HepG2 (cell line): Measurements from ENCODE around the gene DUS3L. TPM values are rescaled to one million over a fixed set of nuclear protein-coding genes. Genes with fewer than 3 reads are reported as not detected.

Experiments used
- GLI4 ChIP-seq: sonication (generic); formaldehyde crosslinking; IDR thresholded peaks from 2 replicates; pipeline ENCODE4 v1.5.1; 2020; ENCODE audit warnings: missing genetic modification reagents, mild to moderate bottlenecking, moderate library complexity, borderline replicate concordance
- KDM3A ChIP-seq: IDR thresholded peaks from 2 replicates; pipeline ENCODE4 v1.6.1; 2018; ENCODE audit warnings: low read depth, missing compliant biosample characterization
- NRL ChIP-seq: sonication (generic); formaldehyde crosslinking; IDR thresholded peaks from 2 replicates; pipeline ENCODE4 v1.5.0; 2020; ENCODE audit warnings: missing genetic modification reagents, mild to moderate bottlenecking, moderate library complexity, borderline replicate concordance
- REL ChIP-seq: sonication (generic); formaldehyde crosslinking; conservative IDR thresholded peaks from 2 replicates; pipeline ENCODE4 v1.8.0; 2022; ENCODE audit warnings: mild to moderate bottlenecking, missing genetic modification reagents, moderate library complexity
- SETDB1 ChIP-seq: sonication (generic); formaldehyde crosslinking; IDR thresholded peaks from 2 replicates; pipeline ENCODE4 v1.5.1; 2020; ENCODE audit warnings: missing genetic modification reagents, mild to moderate bottlenecking, borderline replicate concordance
- SP1 ChIP-seq, 2 experiments: fragments of 450-650 bp in 1 of 2; sonication (generic) in 1 of 2; formaldehyde crosslinking in 1 of 2; IDR thresholded peaks; 2 replicates each; pipeline versions ENCODE4 v1.4.0 to v1.6.1; 2016 to 2020; ENCODE audit warnings: missing genetic modification reagents in 1 of 2
- ZBTB8A ChIP-seq: sonication (generic); formaldehyde crosslinking; IDR thresholded peaks from 2 replicates; pipeline ENCODE4 v1.4.0; 2020; ENCODE audit warnings: mild to moderate bottlenecking, low read depth, missing genetic modification reagents, borderline replicate concordance
- ZNF121 ChIP-seq: sonication (generic); formaldehyde crosslinking; IDR thresholded peaks from 2 replicates; pipeline ENCODE4 v1.5.0; 2020; ENCODE audit warnings: mild to moderate bottlenecking, missing genetic modification reagents
- ZNF230 ChIP-seq: sonication (generic); formaldehyde crosslinking; IDR thresholded peaks from 2 replicates; pipeline ENCODE4 v1.4.0; 2020; ENCODE audit warnings: mild to moderate bottlenecking, missing genetic modification reagents
- ZNF30 ChIP-seq: sonication (generic); formaldehyde crosslinking; IDR thresholded peaks from 2 replicates; pipeline ENCODE4 v1.5.0; 2020; ENCODE audit warnings: mild to moderate bottlenecking, missing genetic modification reagents
- polyA plus RNA-seq, 8 experiments: library from polyadenylated mRNA; depleted of rRNA in 3 of 8; stranded (reverse) in 7 of 8; unstranded in 1 of 8; fragments of >200 nt; fragmentation: Illumina TruSeq in 4 of 8; extraction: Trizol in 4 of 8; gene quantifications; 2 replicates each; pipeline versions ENCODE4 v1.2.1 to v1.2.3, GENCODE V29; 2011 to 2016; ENCODE audit warnings: low read depth in 4 of 8, missing spikeins in 1 of 8, mixed read lengths in 1 of 8; ENCODE audit not compliant: insufficient read depth in 1 of 8
- total RNA-seq, 5 experiments: library from RNA; depleted of rRNA; stranded (reverse); fragments of >200 nt; fragmentation: Illumina TruSeq; extraction: Trizol; gene quantifications; 2 replicates each; pipeline ENCODE4 v1.2.3, GENCODE V29; 2016; ENCODE audit warnings: low read depth in 1 of 5
- TF ChIP-seq, protein P1 (sequence below): sonication (generic); formaldehyde crosslinking; IDR thresholded peaks from 2 replicates; pipeline ENCODE4 v1.4.0; 2020; ENCODE audit warnings: missing genetic modification reagents
- TF ChIP-seq, protein P2 (sequence below): sonication (generic); formaldehyde crosslinking; IDR thresholded peaks from 2 replicates; pipeline ENCODE4 v1.4.0; 2020; ENCODE audit warnings: missing genetic modification reagents, borderline replicate concordance
- TF ChIP-seq, protein P3 (sequence below): sonication (generic); formaldehyde crosslinking; IDR thresholded peaks from 2 replicates; pipeline ENCODE4 v1.4.0; 2020; ENCODE audit warnings: missing genetic modification reagents
- TF ChIP-seq, protein P4 (sequence below): IDR thresholded peaks from 2 replicates; pipeline ENCODE4 v1.6.1; 2016
- TF ChIP-seq, protein P5 (sequence below): sonication (generic); formaldehyde crosslinking; IDR thresholded peaks from 2 replicates; pipeline ENCODE4 v1.4.0; 2020; ENCODE audit warnings: missing genetic modification reagents; ENCODE audit errors: not compliant biosample characterization

Gene DUS3L
- total and polyA plus RNA-seq, 2 of the 13 experiments (the other 11 are each of a cell fraction or from before 2014, with no cell fraction given): 13.3 to 25.1 TPM

DNA sequence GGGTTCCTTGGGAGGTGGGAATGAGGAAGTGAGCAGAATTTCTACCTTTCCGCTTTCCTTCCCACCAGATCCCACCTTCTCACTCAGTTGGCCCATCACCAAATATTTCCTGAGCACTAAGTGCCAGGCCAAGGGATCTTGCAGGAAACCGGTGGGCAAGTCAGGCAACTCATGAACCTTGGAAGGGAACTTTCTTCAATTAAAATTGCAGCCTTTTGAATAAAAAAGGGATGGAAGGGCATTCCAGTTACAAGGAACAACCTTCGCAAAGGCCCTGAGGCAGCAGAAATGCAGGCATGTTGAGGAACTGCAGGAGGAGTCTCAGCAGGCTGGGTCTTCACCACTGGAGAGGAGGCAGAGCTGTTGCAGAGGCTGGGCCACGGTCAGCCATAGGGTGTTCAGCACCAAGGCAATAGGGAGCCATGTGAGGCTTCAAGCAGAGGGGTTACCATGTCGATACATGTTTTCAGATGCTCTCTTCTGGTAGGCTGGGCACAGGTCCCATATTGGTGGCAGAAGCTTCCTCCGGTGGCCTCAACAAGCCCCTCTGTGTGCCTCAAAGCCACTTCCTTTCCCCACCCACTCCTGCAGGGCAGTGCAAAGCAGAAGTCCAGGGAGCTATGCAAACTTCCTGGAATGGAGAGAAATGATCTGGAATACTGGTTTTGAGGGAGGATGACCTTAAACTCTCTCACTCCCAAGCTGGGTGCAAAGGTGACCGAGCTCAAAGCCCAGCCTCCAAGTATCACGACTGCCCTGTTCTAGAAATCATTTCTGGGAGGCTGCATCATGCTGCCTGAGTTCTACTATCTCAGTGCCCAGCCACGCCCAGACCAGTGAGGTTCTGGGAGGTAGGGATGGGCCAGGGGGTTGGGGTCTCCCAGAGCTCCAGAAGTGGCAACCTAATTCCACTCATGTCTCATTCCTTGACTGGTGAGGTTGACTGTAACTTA, 48.4 kb upstream of the DUS3L start, which contains the start of gene FUT6 (continued):
- TF ChIP-seq, protein P1, sequence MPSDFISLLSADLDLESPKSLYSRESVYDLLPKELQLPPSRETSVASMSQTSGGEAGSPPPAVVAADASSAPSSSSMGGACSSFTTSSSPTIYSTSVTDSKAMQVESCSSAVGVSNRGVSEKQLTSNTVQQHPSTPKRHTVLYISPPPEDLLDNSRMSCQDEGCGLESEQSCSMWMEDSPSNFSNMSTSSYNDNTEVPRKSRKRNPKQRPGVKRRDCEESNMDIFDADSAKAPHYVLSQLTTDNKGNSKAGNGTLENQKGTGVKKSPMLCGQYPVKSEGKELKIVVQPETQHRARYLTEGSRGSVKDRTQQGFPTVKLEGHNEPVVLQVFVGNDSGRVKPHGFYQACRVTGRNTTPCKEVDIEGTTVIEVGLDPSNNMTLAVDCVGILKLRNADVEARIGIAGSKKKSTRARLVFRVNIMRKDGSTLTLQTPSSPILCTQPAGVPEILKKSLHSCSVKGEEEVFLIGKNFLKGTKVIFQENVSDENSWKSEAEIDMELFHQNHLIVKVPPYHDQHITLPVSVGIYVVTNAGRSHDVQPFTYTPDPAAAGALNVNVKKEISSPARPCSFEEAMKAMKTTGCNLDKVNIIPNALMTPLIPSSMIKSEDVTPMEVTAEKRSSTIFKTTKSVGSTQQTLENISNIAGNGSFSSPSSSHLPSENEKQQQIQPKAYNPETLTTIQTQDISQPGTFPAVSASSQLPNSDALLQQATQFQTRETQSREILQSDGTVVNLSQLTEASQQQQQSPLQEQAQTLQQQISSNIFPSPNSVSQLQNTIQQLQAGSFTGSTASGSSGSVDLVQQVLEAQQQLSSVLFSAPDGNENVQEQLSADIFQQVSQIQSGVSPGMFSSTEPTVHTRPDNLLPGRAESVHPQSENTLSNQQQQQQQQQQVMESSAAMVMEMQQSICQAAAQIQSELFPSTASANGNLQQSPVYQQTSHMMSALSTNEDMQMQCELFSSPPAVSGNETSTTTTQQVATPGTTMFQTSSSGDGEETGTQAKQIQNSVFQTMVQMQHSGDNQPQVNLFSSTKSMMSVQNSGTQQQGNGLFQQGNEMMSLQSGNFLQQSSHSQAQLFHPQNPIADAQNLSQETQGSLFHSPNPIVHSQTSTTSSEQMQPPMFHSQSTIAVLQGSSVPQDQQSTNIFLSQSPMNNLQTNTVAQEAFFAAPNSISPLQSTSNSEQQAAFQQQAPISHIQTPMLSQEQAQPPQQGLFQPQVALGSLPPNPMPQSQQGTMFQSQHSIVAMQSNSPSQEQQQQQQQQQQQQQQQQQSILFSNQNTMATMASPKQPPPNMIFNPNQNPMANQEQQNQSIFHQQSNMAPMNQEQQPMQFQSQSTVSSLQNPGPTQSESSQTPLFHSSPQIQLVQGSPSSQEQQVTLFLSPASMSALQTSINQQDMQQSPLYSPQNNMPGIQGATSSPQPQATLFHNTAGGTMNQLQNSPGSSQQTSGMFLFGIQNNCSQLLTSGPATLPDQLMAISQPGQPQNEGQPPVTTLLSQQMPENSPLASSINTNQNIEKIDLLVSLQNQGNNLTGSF: no peak
- 0 out of 2 replicates have a peak, but pooled peaks have one; percentile 42 for TF ChIP-seq GLI4
- TF ChIP-seq REL (CRISPR knock-in tag): no peak
- TF ChIP-seq, protein P2, sequence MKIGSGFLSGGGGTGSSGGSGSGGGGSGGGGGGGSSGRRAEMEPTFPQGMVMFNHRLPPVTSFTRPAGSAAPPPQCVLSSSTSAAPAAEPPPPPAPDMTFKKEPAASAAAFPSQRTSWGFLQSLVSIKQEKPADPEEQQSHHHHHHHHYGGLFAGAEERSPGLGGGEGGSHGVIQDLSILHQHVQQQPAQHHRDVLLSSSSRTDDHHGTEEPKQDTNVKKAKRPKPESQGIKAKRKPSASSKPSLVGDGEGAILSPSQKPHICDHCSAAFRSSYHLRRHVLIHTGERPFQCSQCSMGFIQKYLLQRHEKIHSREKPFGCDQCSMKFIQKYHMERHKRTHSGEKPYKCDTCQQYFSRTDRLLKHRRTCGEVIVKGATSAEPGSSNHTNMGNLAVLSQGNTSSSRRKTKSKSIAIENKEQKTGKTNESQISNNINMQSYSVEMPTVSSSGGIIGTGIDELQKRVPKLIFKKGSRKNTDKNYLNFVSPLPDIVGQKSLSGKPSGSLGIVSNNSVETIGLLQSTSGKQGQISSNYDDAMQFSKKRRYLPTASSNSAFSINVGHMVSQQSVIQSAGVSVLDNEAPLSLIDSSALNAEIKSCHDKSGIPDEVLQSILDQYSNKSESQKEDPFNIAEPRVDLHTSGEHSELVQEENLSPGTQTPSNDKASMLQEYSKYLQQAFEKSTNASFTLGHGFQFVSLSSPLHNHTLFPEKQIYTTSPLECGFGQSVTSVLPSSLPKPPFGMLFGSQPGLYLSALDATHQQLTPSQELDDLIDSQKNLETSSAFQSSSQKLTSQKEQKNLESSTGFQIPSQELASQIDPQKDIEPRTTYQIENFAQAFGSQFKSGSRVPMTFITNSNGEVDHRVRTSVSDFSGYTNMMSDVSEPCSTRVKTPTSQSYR: peak; percentile 5; the same call in 1 of the 2 replicates
- peak; percentile 20; the same call in 1 of the 2 replicates for TF ChIP-seq ZNF121
- no peak for TF ChIP-seq ZBTB8A (CRISPR knock-in tag)
- TF ChIP-seq KDM3A (CRISPR knock-in tag): peak; percentile 45; the same call in 1 of the 2 replicates
- no peak for TF ChIP-seq SETDB1 (CRISPR knock-in tag)
- TF ChIP-seq NRL: no peak
- TF ChIP-seq ZNF30: no peak
- TF ChIP-seq, protein P3, sequence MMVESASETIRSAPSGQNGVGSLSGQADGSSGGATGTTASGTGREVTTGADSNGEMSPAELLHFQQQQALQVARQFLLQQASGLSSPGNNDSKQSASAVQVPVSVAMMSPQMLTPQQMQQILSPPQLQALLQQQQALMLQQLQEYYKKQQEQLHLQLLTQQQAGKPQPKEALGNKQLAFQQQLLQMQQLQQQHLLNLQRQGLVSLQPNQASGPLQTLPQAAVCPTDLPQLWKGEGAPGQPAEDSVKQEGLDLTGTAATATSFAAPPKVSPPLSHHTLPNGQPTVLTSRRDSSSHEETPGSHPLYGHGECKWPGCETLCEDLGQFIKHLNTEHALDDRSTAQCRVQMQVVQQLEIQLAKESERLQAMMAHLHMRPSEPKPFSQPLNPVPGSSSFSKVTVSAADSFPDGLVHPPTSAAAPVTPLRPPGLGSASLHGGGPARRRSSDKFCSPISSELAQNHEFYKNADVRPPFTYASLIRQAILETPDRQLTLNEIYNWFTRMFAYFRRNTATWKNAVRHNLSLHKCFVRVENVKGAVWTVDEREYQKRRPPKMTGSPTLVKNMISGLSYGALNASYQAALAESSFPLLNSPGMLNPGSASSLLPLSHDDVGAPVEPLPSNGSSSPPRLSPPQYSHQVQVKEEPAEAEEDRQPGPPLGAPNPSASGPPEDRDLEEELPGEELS (CRISPR knock-in tag): peak; percentile 68; the same call in 1 of the 2 replicates
- TF ChIP-seq, protein P4, sequence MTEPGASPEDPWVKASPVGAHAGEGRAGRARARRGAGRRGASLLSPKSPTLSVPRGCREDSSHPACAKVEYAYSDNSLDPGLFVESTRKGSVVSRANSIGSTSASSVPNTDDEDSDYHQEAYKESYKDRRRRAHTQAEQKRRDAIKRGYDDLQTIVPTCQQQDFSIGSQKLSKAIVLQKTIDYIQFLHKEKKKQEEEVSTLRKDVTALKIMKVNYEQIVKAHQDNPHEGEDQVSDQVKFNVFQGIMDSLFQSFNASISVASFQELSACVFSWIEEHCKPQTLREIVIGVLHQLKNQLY (CRISPR knock-in tag): no peak; the same call in 1 of the 2 replicates
- no peak for TF ChIP-seq SP1 (IDR thresholded peaks at IDR 0.05)
- TF ChIP-seq SP1 (CRISPR knock-in tag; IDR thresholded peaks at IDR 0.05): no peak
- TF ChIP-seq ZNF230 (CRISPR knock-in tag): no peak
- TF ChIP-seq, protein P5, sequence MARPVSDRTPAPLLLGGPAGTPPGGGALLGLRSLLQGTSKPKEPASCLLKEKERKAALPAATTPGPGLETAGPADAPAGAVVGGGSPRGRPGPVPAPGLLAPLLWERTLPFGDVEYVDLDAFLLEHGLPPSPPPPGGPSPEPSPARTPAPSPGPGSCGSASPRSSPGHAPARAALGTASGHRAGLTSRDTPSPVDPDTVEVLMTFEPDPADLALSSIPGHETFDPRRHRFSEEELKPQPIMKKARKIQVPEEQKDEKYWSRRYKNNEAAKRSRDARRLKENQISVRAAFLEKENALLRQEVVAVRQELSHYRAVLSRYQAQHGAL (CRISPR knock-in tag): no peak
